A549 (cell line): ENCODE measurements around the gene ANKRD10. TPM values are rescaled to one million over a fixed set of nuclear protein-coding genes. Genes with fewer than 3 reads are reported as not detected.
A peak's percentile ranks its signal among the peaks of the same experiment; 100 is the strongest.

Experiments
- ATAC-seq, 2 experiments: fragments of 200-7000 bp in 1 of 2; fragments of >200 bp in 1 of 2; cut with Nextera tagmentation in 1 of 2; cut with Tn5 transposase in 1 of 2; 3 replicates each; pipeline versions ENCODE4 v1.8.0 to v1.9.1; 2018 to 2020; ENCODE audit warnings: mild to moderate bottlenecking in 1 of 2, moderate library complexity in 1 of 2
- CTCF ChIA-PET: fragments of 300-600 bp; sonication (Branson Sonifier 250); formaldehyde crosslinking; extraction: SDS; loops from one replicate; lab custom pipeline; 2021; ENCODE audit warnings: antibody characterized with exemption, inconsistent platforms; lab: Yijun Ruan, JAX
- POLR2A ChIA-PET: fragments of 350-600 bp; formaldehyde crosslinking; extraction: SDS; loops from one replicate; lab custom pipeline; 2021; ENCODE audit warnings: antibody characterized with exemption, inconsistent platforms; lab: Yijun Ruan, JAX
- DNase-seq, 2 experiments: peaks; one replicate each; pipeline versions ENCODE4 v3.0.0 to v3.0.0-alpha.2; 2011 to 2016; ENCODE audit warnings: low read depth in 1 of 2, low spot score in 1 of 2
- FAIRE-seq: peaks from 2 replicates; lab custom pipeline; 2011; peaks lifted over from hg19 to GRCh38; lab: Jason Lieb, UNC
- H3K27ac ChIP-seq, 2 experiments: fragments of >200 bp; sonication (Bioruptor Twin); formaldehyde crosslinking; 3 replicates each; pipeline ENCODE4 v1.5.1; 2016 to 2017
- H3K4me1 ChIP-seq: fragments of >200 bp; sonication (Bioruptor Twin); formaldehyde crosslinking; 3 replicates; pipeline ENCODE4 v1.6.1; 2016
- H3K4me2 ChIP-seq: fragments of >200 bp; sonication (Bioruptor Twin); formaldehyde crosslinking; 3 replicates; pipeline ENCODE4 v1.6.1; 2016
- H3K4me3 ChIP-seq: fragments of >200 bp; sonication (Bioruptor Twin); formaldehyde crosslinking; 3 replicates; pipeline ENCODE4 v1.5.1; 2016
- H3K9me3 ChIP-seq: fragments of >200 bp; sonication (Bioruptor Twin); formaldehyde crosslinking; 3 replicates; pipeline ENCODE4 v1.6.1; 2016
- CBX8 ChIP-seq: fragments of 200-600 bp; sonication (generic); IDR thresholded peaks from 2 replicates; pipeline ENCODE4 v1.6.1; 2016
- CEBPB ChIP-seq, 2 experiments: fragments of >200 bp in 1 of 2; sonication (Bioruptor Twin) in 1 of 2; formaldehyde crosslinking in 1 of 2; IDR thresholded peaks; 2 replicates each; pipeline ENCODE4 v1.6.1; 2012 to 2016
- EHMT2 ChIP-seq: fragments of 200-600 bp; sonication (generic); IDR thresholded peaks from 2 replicates; pipeline ENCODE4 v1.6.1; 2016; ENCODE audit warnings: antibody characterized with exemption, low read depth, mild to moderate bottlenecking, moderate library complexity
- KDM5A ChIP-seq: fragments of 200-600 bp; sonication (generic); IDR thresholded peaks from 2 replicates; pipeline ENCODE4 v1.6.1; 2016; ENCODE audit warnings: antibody characterized with exemption, mild to moderate bottlenecking
- MAFK ChIP-seq: fragments of 450-650 bp; IDR thresholded peaks from 2 replicates; pipeline ENCODE4 v1.6.1; 2014; ENCODE audit not compliant: partially characterized antibody
- NFE2L2 ChIP-seq: fragments of 150-350 bp; conservative IDR thresholded peaks from 2 replicates; pipeline ENCODE4 v1.6.1; 2014; ENCODE audit warnings: low read length
- RARB ChIP-seq: fragments of 250-450 bp; sonication (Bioruptor Pico); IDR thresholded peaks from 2 replicates; pipeline ENCODE4 v1.8.0; 2021; ENCODE audit warnings: mild to moderate bottlenecking, moderate library complexity
- SREBF2 ChIP-seq: fragments of 450-650 bp; IDR thresholded peaks from 2 replicates; pipeline ENCODE4 v1.6.1; 2014; ENCODE audit warnings: mild to moderate bottlenecking, moderate library complexity
- ZFP36 ChIP-seq: fragments of 450-650 bp; IDR thresholded peaks from 2 replicates; pipeline ENCODE4 v1.6.1; 2014; ENCODE audit warnings: borderline replicate concordance; ENCODE audit not compliant: partially characterized antibody
- WGBS: methylation state at CpG from one replicate; pipeline ENCODE4 v1.1.6; 2017; ENCODE audit errors: missing lambda C conversion rate; 5-methylcytosine and 5-hydroxymethylcytosine counted together
- polyA plus RNA-seq, 4 experiments: library from polyadenylated mRNA; depleted of rRNA in 3 of 4; stranded (reverse); fragments of >200 nt; fragmentation: RNase III in 1 of 4; extraction: RNeasy Plus Mini Kit Qiagen cat#74134 plus additional on column Dnase treatment in 1 of 4; gene quantifications; 2 replicates in 3 of 4; 3 replicates in 1 of 4; pipeline ENCODE4 v1.2.3, GENCODE V29; 2011 to 2017
- small RNA-seq, 6 experiments: library from RNA; depleted of rRNA; stranded (forward); fragments of <200 nt; gene quantifications; one replicate each; pipeline ENCODE3, GENCODE V24; 2012
- TF ChIP-seq, protein P1 (sequence below): fragments of 150-350 bp; IDR thresholded peaks from 2 replicates; pipeline ENCODE4 v1.6.1; 2014; ENCODE audit warnings: low read depth, mild to moderate bottlenecking, low read length
- TF ChIP-seq, protein P2 (sequence below): IDR thresholded peaks from 2 replicates; pipeline ENCODE4 v1.6.1; 2012; ENCODE audit warnings: low read depth, borderline replicate concordance
- TF ChIP-seq, protein P3 (sequence below): fragments of >200 bp; sonication (Bioruptor Twin); formaldehyde crosslinking; IDR thresholded peaks from 3 replicates; pipeline ENCODE4 v1.6.1; 2016
- TF ChIP-seq, protein P4 (sequence below): IDR thresholded peaks from 2 replicates; pipeline ENCODE4 v1.6.1; 2012

The ANKRD10 gene
- polyA plus RNA-seq, 2 of the 4 experiments (the other 2 are of a cell fraction) = 32.1 to 66.0 TPM

- POLR2A ChIA-PET = no interaction called here
- H3K4me1 ChIP-seq = no peaks in the 10 kb centered on the region
- no peaks in the 10 kb centered on the region for H3K9me3 ChIP-seq
- DNase-seq (peak in 1 of 2 experiments; percentile 28), ATAC-seq (peak in 1 of 2 experiments; percentile 54; a peak in 1 of 6 replicates), FAIRE-seq (no peak)
- no peak overlapping the region for H3K4me2 ChIP-seq
- 58% methylated on average over 9 of the region's 9 CpGs for WGBS
- no peak overlapping the region for H3K27ac ChIP-seq
- CTCF ChIA-PET = no interaction called here
- TF ChIP-seq RARB (no peak), KDM5A (no peak), CBX8 (no peak), ZFP36 (no peak), EHMT2 (no peak), MAFK (no peak), CEBPB (IDR thresholded peaks at IDR 0.05) (no peak), SREBF2 (no peak), NFE2L2 (no peak)
- TF ChIP-seq, protein P1, sequence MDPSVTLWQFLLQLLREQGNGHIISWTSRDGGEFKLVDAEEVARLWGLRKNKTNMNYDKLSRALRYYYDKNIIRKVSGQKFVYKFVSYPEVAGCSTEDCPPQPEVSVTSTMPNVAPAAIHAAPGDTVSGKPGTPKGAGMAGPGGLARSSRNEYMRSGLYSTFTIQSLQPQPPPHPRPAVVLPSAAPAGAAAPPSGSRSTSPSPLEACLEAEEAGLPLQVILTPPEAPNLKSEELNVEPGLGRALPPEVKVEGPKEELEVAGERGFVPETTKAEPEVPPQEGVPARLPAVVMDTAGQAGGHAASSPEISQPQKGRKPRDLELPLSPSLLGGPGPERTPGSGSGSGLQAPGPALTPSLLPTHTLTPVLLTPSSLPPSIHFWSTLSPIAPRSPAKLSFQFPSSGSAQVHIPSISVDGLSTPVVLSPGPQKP = no peak
- TF ChIP-seq, protein P2, sequence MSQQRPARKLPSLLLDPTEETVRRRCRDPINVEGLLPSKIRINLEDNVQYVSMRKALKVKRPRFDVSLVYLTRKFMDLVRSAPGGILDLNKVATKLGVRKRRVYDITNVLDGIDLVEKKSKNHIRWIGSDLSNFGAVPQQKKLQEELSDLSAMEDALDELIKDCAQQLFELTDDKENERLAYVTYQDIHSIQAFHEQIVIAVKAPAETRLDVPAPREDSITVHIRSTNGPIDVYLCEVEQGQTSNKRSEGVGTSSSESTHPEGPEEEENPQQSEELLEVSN = no peak
- TF ChIP-seq, protein P3, sequence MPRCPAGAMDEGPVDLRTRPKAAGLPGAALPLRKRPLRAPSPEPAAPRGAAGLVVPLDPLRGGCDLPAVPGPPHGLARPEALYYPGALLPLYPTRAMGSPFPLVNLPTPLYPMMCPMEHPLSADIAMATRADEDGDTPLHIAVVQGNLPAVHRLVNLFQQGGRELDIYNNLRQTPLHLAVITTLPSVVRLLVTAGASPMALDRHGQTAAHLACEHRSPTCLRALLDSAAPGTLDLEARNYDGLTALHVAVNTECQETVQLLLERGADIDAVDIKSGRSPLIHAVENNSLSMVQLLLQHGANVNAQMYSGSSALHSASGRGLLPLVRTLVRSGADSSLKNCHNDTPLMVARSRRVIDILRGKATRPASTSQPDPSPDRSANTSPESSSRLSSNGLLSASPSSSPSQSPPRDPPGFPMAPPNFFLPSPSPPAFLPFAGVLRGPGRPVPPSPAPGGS = no peak
- TF ChIP-seq, protein P4, sequence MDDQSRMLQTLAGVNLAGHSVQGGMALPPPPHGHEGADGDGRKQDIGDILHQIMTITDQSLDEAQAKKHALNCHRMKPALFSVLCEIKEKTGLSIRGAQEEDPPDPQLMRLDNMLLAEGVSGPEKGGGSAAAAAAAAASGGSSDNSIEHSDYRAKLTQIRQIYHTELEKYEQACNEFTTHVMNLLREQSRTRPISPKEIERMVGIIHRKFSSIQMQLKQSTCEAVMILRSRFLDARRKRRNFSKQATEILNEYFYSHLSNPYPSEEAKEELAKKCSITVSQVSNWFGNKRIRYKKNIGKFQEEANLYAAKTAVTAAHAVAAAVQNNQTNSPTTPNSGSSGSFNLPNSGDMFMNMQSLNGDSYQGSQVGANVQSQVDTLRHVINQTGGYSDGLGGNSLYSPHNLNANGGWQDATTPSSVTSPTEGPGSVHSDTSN = no peak
- no peak overlapping the region for H3K4me3 ChIP-seq
These were observed 86.2 kb downstream of the ANKRD10 start for GRCh38 chr13:110828705-110829104.

Small RNAs within 50 kb of the gene (small RNA-seq; reads per million reads assigned to genes)
- 0 reads per million in 6 experiments for gene AL442128.1

Other genes with a start within 250 kb of the ANKRD10 start
- 28.8 and 31.5 TPM in 2 replicates for gene CARS2, start 209.0 kb downstream of the ANKRD10 start, polyA plus RNA-seq (2011; rRNA removed)
- 41.4 to 42.6 TPM (median 41.8 TPM) in 3 replicates for gene CARS2, start 209.0 kb downstream of the ANKRD10 start, polyA plus RNA-seq (2017; fragmentation: RNase III; extraction: RNeasy Plus Mini Kit Qiagen cat#74134 plus additional on column Dnase treatment)
- gene ING1, start 201.4 kb downstream of the ANKRD10 start, polyA plus RNA-seq (2011; rRNA removed) = 5.1 and 8.6 TPM in 2 replicates
- gene ING1, start 201.4 kb downstream of the ANKRD10 start, polyA plus RNA-seq (2017; fragmentation: RNase III; extraction: RNeasy Plus Mini Kit Qiagen cat#74134 plus additional on column Dnase treatment) = 6.9 to 7.9 TPM (median 7.2 TPM) in 3 replicates
- 23.1 and 23.9 TPM in 2 replicates for gene ARHGEF7, start 200.2 kb upstream of the ANKRD10 start, polyA plus RNA-seq (2011; rRNA removed)
- gene ARHGEF7, start 200.2 kb upstream of the ANKRD10 start, polyA plus RNA-seq (2017; fragmentation: RNase III; extraction: RNeasy Plus Mini Kit Qiagen cat#74134 plus additional on column Dnase treatment) = 21.1 to 23.2 TPM (median 21.4 TPM) in 3 replicates